Cardiac muscle cell (in vitro differentiated cells and primary cell): ENCODE data around the gene SV2B. TPM values are rescaled to one million over a fixed set of nuclear protein-coding genes. Genes with fewer than 3 reads are reported as not detected.

Source experiments
- DNase-seq, 2 donors: peaks; one replicate each; pipeline versions ENCODE4 v3.0.0 to v3.0.0-alpha.2; 2010 to 2017; ENCODE audit warnings: low read depth in 1 of 2, low spot score in 1 of 2
- H3K27ac ChIP-seq: fragments of 200-600 bp; sonication (generic); 2 replicates; pipeline ENCODE4 v1.5.1; 2016
- H3K27me3 ChIP-seq: fragments of 200-600 bp; sonication (generic); 2 replicates; pipeline ENCODE4 v1.6.0; 2016; ENCODE audit warnings: control low read depth
- H3K36me3 ChIP-seq: fragments of 200-600 bp; sonication (generic); 2 replicates; pipeline ENCODE4 v1.5.1; 2016; ENCODE audit warnings: control low read depth
- H3K4me1 ChIP-seq: fragments of 200-600 bp; sonication (generic); 2 replicates; pipeline ENCODE4 v1.8.1; 2017; ENCODE audit warnings: low read depth, mild to moderate bottlenecking, mixed run types
- H3K4me3 ChIP-seq: fragments of 200-600 bp; sonication (generic); 2 replicates; pipeline ENCODE4 v1.5.1; 2016; ENCODE audit warnings: mild to moderate bottlenecking
- H3K9me3 ChIP-seq: fragments of 200-600 bp; sonication (generic); 2 replicates; pipeline ENCODE4 v1.5.1; 2017; ENCODE audit warnings: low read depth, mild to moderate bottlenecking, control low read depth
- polyA plus RNA-seq: library from polyadenylated mRNA; unstranded; fragments of >200 nt; fragmentation: Nextera tagmentation; extraction: Ambion mirVana; gene quantifications from 2 replicates; pipeline ENCODE4 v1.2.1, GENCODE V29; 2016
- total RNA-seq: library from RNA; depleted of rRNA; stranded (reverse); fragments of >200 nt; gene quantifications from 2 replicates; pipeline ENCODE4 v1.2.3, GENCODE V29; 2016
- TF ChIP-seq, protein P1 (sequence below): IDR thresholded peaks from 2 replicates; pipeline ENCODE4 v1.5.1; 2012; ENCODE audit warnings: low read depth, mild to moderate bottlenecking, low read length

Gene SV2B
- total and polyA plus RNA-seq, 2 experiments from 2014 or later = 0.03 to 0.32 TPM

DNA sequence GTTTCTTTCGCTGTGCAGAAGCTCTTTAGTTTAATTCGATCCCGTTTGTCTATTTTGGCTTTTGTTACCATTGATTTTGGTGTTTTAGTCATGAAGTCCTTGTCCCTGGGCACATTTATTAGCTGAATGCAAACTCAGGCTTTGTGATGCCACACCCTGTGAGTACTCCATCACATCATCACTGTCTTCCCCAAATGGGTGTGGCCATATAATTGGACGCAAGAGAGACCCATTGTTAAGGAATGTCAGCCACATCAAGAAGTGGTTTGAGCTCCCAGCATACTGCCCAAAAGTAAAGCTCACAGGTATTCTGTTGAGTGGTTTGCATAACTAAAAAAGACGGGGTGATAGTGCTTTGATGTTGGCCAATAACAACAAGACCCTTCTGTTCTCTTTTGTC lies 245.7 kb downstream of the SV2B start:
- TF ChIP-seq, protein P1, sequence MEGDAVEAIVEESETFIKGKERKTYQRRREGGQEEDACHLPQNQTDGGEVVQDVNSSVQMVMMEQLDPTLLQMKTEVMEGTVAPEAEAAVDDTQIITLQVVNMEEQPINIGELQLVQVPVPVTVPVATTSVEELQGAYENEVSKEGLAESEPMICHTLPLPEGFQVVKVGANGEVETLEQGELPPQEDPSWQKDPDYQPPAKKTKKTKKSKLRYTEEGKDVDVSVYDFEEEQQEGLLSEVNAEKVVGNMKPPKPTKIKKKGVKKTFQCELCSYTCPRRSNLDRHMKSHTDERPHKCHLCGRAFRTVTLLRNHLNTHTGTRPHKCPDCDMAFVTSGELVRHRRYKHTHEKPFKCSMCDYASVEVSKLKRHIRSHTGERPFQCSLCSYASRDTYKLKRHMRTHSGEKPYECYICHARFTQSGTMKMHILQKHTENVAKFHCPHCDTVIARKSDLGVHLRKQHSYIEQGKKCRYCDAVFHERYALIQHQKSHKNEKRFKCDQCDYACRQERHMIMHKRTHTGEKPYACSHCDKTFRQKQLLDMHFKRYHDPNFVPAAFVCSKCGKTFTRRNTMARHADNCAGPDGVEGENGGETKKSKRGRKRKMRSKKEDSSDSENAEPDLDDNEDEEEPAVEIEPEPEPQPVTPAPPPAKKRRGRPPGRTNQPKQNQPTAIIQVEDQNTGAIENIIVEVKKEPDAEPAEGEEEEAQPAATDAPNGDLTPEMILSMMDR = no peak
- Histone ChIP-seq H3K4me1 (peaks cover 25% of the 10 kb centered on the region), H3K27ac (no peak overlapping the region), H3K4me3 (no peak overlapping the region), H3K9me3 (no peaks in the 10 kb centered on the region), H3K36me3 (no peaks in the 10 kb centered on the region), H3K27me3 (no peaks in the 10 kb centered on the region)
- no peak for DNase-seq

DNA sequence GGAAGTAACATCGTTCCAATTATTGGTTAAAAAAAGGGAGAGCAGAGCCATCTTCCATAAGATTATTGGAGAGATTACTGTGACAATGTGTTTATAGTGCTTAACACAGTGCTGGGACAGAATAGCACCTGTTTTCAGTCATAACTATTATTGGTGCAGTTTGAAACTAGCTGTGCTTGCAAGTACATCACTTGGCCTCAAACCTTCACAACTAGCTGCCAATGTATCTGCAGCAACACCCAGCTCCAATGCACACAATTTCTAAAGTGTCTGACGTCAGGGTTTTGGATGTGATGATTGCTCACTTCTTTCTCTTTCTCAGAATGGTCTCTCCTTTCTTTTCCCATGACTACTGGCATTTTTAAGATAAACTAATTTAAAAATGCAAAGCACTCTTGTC lies 246.2 kb downstream of the SV2B start:
- H3K36me3 ChIP-seq = no peaks in the 10 kb centered on the region
- no peaks in the 10 kb centered on the region for H3K9me3 ChIP-seq
- no peak for DNase-seq
- H3K27ac ChIP-seq = no peak overlapping the region
- peaks cover 29% of the 10 kb centered on the region for H3K4me1 ChIP-seq
- H3K27me3 ChIP-seq = no peaks in the 10 kb centered on the region
- no peak overlapping the region for H3K4me3 ChIP-seq
- TF ChIP-seq, protein P1 = no peak

DNA sequence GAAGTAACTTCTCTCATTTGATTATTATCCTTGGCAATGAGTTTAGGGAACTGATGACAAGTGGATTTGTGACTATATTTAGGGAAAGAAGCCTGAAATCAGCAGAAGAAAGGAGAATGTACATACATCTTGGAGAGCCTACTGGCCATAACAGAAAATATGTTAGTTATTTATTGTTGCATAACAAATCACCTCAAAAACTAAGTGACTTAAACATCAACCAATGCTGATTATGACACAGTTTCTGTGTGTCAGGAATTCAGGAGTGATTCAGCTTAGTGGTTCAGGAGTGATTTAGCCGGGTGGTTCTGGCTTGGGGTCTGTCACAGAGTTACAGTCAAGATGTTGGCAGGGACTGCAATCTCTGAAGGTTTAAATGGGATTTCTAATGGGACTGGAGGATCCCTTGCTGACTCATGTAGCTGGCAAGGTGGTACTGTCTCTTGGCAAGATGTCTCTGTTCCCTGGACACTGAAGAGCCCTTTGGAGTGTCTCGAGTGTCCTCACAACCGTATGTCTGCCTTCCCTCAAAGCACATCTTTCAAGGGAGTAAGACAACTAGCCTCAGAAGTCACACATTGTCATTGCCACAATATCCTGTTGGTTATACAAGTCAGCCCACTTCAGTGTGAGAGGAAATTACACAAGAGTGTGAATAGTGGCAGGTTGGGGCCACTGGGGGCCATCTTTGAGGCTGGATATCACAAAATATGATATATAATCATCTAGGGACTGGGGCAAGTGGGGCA lies 248.9 kb downstream of the SV2B start:
- TF ChIP-seq, protein P1 = no peak
- no peak for DNase-seq
- H3K9me3 ChIP-seq = no peaks in the 10 kb centered on the region
- H3K27me3 ChIP-seq = no peaks in the 10 kb centered on the region
- no peak overlapping the region for H3K27ac ChIP-seq
- H3K4me3 ChIP-seq = no peak overlapping the region
- H3K36me3 ChIP-seq = no peaks in the 10 kb centered on the region
- H3K4me1 ChIP-seq = peaks cover 31% of the 10 kb centered on the region

Other genes starting within 250 kb of the SV2B start
- gene FURIN, start 231.7 kb upstream of the SV2B start, total RNA-seq = 66.3 and 79.6 TPM in 2 replicates
- gene FURIN, start 231.7 kb upstream of the SV2B start, polyA plus RNA-seq = 57.7 and 69.3 TPM in 2 replicates
- 13.3 and 19.8 TPM in 2 replicates for gene FES, start 215.8 kb upstream of the SV2B start, total RNA-seq
- 5.4 and 12.7 TPM in 2 replicates for gene FES, start 215.8 kb upstream of the SV2B start, polyA plus RNA-seq
- gene MAN2A2, start 197.0 kb upstream of the SV2B start, total RNA-seq = 31.9 and 53.0 TPM in 2 replicates
- 54.3 and 66.3 TPM in 2 replicates for gene MAN2A2, start 197.0 kb upstream of the SV2B start, polyA plus RNA-seq
- gene HDDC3, start 167.7 kb upstream of the SV2B start, total RNA-seq = 31.2 and 32.5 TPM in 2 replicates
- 22.5 and 24.9 TPM in 2 replicates for gene HDDC3, start 167.7 kb upstream of the SV2B start, polyA plus RNA-seq
- 61.8 and 68.2 TPM in 2 replicates for gene UNC45A, start 165.0 kb upstream of the SV2B start, total RNA-seq
- 52.5 and 61.1 TPM in 2 replicates for gene UNC45A, start 165.0 kb upstream of the SV2B start, polyA plus RNA-seq
- 18.6 and 43.0 TPM in 2 replicates for gene RCCD1, start 145.4 kb upstream of the SV2B start, total RNA-seq
- 32.8 and 50.6 TPM in 2 replicates for gene RCCD1, start 145.4 kb upstream of the SV2B start, polyA plus RNA-seq
- gene PRC1, start 105.7 kb upstream of the SV2B start, total RNA-seq = 25.5 and 209 TPM in 2 replicates
- 20.1 and 131 TPM in 2 replicates for gene PRC1, start 105.7 kb upstream of the SV2B start, polyA plus RNA-seq
- 5.2 and 18.7 TPM in 2 replicates for gene VPS33B, start 77.7 kb upstream of the SV2B start, total RNA-seq
- gene VPS33B, start 77.7 kb upstream of the SV2B start, polyA plus RNA-seq = 13.3 and 17.2 TPM in 2 replicates